OCI-LY7 (cell line): ENCODE results near the gene DUSP2.

Experiments
- CTCF ChIP-seq: fragments of 200-600 bp; sonication (generic); conservative IDR thresholded peaks from 2 replicates; pipeline ENCODE4 v1.5.1; 2014; ENCODE audit warnings: mild to moderate bottlenecking, antibody characterized with exemption, low read length, moderate library complexity, mixed read lengths
- EZH2phosphoT487 ChIP-seq: fragments of 200-600 bp; sonication (generic); IDR thresholded peaks from 2 replicates; pipeline ENCODE4 v1.6.1; 2018; ENCODE audit warnings: low read depth, borderline replicate concordance, mild to moderate bottlenecking, mixed run types, antibody characterized with exemption, low read length, moderate library complexity, mixed read lengths

GRCh38 chr2:96176661-96177060 lies 31.4 kb upstream of the DUSP2 start:
- no peak for TF ChIP-seq CTCF
- TF ChIP-seq EZH2phosphoT487 = no peak
